Measurements from ENCODE around the gene TVP23A.
"Not testable (repeated sequence)": the region's sequence is repeated elsewhere in the genome, so short reads cannot be mapped to it uniquely, and the experiment has no call there.

TVP23A gene

GRCh38 chr16:10791048-10791447 is 27.5 kb downstream of the TVP23A start:
- DNase-seq = no peak

DNA sequence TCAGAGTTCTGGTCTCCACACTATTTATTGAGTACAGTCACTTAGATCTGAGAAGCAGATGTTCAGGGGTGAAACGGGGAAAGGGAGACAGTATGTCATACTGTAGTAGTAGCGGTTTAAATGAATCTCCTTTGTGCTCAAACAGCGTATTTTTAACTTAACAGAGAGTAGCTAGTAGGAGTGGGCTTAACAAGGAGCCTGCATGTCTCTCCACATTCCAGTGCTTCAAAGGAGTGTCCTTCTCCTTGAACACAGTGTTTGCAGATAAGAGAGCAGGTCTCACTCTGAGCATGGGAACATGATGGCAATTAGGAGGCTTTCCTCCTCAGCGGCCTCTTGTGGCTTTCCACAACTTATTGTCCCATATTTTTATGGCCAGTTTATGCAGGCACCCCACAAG is 30.0 kb downstream of the TVP23A start:
- DNase-seq = not testable (repeated sequence)

DNA sequence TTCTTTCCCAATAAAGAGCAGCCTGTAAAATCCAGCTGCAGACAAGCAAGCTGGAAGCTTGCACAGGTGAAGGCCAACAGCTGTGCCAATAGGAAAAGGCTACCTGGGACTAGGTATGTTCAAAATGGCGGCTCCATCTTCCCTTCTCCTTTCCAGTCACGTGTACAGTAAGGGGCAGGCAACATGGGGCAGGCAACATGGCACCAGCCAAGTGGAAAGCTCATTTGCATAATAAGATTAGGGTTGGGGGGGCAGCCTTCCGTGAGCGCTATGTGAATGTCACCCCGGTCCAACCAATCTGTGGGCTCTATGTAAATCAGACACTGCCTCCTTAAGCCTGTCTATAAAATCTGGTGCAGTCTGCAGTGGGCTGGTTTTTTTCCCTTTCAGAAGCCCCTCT is 31.3 kb downstream of the TVP23A start:
- DNase-seq = no peak

- DNase-seq = no peak
These were observed 36.0 kb downstream of the TVP23A start for GRCh38 chr16:10782628-10783027.

DNA sequence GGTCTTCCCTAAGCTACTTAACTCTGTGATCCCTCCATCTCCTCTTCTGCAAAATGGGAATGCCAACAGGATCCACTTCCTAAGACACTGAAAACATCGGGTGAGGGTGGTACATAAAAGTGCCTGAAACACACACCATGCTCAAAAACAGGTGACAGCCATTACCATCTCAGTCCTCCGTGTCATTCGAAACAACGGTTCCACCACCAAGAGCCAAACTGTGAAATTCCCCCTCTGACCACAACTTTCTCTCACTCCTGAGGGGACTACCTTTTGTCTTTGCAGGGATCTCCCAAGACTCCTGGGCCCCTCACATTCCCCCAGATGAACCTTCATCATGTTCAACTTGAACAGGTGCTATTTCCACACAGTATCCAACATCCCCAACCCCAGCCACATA is 38.0 kb downstream of the TVP23A start:
- DNase-seq = no peak

- DNase-seq = not testable (repeated sequence)
These were observed 38.7 kb downstream of the TVP23A start for GRCh38 chr16:10779908-10780307.

- no peak for DNase-seq
These were observed 41.2 kb downstream of the TVP23A start for GRCh38 chr16:10777356-10777755.

- DNase-seq = not testable (repeated sequence)
These were observed 41.7 kb downstream of the TVP23A start for GRCh38 chr16:10776923-10777322.

DNA sequence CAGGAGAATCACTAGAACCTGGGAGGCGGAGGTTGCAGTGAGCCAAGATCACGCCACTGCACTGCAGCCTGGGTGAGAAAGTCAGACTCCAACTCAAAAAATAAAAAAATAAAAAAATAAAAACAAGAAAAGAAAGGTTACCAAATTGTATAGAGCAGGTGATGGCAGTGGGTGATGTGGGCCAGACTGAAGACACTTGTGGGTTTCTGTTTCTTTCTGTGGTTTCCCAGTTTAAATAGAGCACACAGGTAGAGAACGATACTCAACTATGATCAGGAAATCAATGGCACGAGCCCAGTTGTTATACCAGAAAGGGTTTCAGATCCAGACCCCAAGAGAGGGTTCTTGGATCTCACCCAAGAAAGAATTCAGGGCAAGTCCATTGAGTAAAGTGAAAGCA is 42.3 kb downstream of the TVP23A start:
- no peak for DNase-seq

- DNase-seq = peak; percentile 48
These were observed 47.7 kb downstream of the TVP23A start for GRCh38 chr16:10770907-10771306.

DNA sequence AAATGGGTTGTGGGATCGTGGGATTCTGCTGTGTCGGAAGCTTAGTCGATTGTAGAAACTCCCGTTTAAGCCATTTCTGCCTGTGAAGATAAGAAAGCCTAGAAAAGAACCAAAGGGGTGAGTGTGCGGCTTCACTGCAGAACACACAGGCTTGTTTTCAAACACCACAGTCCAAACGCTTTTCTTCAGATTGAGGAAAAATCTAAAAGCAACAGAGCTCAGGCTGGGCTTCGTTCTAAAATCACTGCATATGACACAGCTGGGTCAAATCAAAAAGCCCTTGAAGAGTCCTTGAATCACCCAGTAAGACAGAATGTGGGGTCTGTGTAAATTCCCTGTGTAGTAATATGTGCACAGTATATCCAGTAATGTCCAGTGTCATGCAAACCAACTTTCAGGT is 49.2 kb downstream of the TVP23A start:
- DNase-seq = no peak

DNA sequence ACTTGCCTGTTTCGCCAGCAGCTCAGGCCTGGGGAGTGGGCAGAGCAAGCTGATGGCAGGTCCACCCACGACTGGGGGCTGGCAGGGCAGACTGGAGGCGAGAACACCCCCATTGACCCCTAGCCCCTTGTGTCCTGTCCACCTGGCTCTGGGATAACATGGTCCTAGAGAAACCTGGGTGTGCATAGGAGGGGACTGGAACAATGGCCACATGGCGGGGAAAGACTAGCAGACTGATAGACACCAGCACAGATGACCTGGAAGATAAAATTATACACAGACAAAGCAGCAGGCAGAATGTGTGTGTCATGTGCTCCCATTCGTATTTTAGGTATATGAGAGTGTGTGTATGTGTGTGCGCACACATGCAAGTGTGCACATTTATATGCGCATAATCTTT is 51.5 kb downstream of the TVP23A start:
- no peak for DNase-seq

- no peak for DNase-seq
These were observed 52.8 kb downstream of the TVP23A start for GRCh38 chr16:10765772-10766171.

DNA sequence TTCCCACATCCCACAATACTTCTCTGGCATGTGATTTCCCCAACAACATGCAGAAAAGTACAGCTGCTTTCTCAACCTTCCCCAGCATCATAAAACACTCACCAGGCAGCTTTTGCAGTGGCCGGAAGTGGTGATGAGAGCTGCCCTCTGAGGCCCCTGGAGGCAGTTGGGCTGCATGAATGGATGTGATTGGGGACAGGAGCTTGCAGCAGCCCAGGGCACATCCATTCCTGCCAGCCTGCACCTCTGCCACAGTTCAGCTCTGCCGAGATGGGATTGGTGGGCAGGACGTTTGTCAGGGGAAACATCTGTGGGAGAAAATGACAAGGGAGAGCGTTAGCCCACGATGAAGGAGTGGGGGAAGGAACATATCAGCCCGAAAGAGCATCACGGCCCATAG is 55.1 kb downstream of the TVP23A start:
- no peak for DNase-seq

DNA sequence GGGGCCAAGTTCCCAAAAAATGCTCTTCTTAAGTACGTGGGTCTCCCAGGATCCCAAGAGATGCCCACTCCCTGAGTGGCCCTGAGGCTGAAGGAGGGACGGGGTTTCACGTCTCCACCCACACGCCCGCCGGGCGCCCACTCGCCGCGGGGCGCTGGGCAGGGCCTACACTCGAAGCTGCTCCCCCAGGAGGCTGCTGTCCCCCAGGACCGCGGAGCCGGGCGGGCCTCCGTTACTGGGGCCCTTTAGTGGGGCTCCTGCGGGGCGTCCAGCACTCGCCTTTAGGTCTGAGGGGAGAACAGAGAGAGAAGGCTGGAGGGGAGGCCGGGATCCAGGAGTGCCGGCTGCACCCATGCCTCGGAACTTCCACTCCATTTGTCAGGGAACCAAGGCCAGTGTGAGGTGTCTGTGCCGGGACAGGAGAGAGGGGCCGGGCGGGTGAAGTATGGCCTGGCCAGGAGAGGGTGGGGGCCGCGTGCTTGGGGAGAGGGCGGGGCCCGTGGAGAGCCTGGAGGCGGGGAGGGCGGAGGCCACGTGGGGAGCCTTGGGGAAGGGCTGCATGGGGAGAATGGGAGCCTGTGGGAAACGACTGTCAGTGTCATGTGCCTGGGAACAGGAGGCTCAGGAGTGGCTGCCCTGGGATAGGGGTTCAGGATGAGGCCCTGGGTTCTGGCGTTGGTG is 56.1 kb downstream of the TVP23A start:
- DNase-seq = no peak

- no peak for DNase-seq
These were observed 57.2 kb downstream of the TVP23A start for GRCh38 chr16:10761373-10761772.

DNA sequence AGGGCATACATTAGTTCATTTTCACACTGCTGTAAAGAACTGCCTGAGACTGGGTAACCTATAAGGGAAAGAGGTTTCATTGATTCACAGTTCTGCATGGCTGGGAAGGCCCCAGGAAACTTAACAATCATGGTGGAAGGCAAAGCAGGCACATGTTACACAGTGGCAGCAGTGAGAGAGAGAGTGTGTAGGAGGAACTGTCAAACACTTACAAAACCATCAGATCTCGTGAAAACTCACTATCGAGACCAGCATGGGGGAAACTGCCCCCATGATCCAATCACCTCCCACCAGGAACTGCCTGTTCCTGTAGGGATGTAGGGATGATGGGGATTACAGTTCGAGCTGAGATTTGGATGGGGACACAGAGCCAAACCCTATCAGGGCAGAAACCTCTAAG is 57.7 kb downstream of the TVP23A start:
- no peak for DNase-seq

- no peak for DNase-seq
These were observed 62.0 kb downstream of the TVP23A start for GRCh38 chr16:10756574-10756973.

GRCh38 chr16:10754941-10755340 is 63.7 kb downstream of the TVP23A start:
- no peak for DNase-seq

DNA sequence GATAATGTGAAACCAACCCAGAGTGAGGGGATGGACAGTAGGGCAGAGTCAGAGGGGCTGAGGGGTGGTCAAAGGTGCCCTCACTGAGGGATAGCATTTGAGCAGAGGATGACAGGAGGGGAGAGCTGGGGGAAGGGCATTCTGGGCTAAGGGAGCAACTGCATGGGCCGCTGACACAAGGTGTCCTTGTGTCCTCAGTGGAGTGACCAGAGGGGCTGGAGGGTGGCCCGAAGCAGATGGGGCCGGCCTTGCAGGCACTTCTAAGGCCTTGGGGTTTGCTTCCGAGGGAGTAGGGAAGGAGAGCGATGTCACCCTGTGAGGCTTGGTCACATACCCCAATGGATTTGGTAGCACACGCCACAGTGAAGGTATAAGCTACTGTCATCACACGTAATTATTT is 64.9 kb downstream of the TVP23A start:
- no peak for DNase-seq

DNA sequence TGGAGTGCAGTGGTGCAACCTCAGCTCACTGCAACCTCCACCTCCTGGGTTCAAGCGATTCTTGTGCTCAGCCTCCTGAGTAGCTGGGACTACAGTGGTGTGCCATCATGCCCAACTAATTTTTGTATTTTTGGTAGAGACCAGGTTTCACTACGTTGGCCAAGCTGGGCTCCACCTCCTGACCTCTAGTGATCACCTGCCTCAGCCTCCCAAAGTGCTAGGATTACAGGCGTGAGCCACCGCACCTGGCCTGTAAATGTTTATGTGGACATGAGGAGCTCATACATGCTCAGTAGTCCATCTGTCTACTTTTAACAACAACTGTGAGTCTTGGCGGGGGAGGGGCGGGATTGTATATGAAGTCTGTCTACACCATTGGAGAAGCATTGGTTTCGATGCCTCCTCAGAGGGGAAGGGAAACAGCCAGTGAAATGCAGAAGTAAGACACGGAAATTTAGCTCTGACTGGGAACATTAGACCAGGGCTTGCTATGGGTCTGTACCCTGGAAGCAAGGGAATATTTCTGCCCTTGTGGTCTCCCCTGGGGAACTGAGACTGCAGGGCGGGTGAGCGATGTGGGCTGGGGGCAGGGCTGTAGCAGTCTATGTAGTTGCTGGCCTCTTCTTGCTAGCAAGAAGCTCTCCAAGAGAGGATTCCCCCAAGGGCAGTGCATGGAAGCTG is 65.6 kb downstream of the TVP23A start:
- DNase-seq = no peak

DNA sequence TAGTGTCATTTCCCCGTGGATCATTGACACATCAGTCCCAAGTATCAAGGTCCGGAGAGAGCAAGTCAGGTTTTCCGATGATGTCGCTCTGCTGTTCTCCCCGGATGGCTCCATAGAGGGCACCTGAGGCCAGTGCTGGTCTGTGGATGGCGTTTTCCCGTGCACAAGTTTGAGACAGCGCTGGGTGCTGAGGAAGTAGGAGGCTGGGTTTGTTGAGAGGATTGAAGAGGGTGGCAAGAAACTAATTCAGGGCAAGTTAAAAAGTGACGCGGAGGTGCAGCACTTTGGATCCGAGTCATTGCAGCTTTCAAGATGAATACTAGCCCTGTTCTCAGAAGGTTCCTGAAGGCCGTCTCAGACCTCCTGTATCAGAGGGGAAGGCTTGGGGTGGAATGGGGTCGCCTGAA is 67.3 kb downstream of the TVP23A start:
- DNase-seq = no peak

DNA sequence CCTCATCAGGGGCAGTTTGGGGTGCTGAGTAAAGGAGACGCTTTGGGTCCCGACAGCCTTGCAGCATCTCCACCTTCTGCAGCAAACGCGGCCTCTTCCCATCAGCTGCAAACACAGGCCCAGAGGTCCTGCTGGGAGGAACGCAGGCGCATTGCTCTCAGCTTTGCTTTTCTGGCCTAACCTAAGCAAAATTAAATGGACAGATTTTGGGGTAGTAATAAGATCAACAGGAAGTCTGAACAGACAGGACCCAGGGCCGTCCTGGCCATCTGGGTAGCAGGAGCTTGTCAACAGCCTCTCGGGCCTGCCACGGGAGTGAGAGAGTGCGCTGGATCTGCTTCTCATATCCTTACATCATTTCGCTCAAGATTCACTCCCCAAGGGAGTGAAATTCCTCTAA is 67.8 kb downstream of the TVP23A start:
- no peak for DNase-seq

- DNase-seq = no peak
These were observed 72.8 kb downstream of the TVP23A start for GRCh38 chr16:10745841-10746240.
